ENCODE data around the gene KSR1. TPM values are rescaled to one million over a fixed set of nuclear protein-coding genes. Genes with fewer than 3 reads are reported as not detected.
A peak's percentile ranks its signal among the peaks of the same experiment; 100 is the strongest.

The KSR1 gene
- total RNA-seq, 1 donor from 2014 or later: 90.2 TPM

GRCh38 chr17:27544350-27545131 is 88.3 kb downstream of the KSR1 start:
- peak; percentile 96 for DNase-seq (ENCODE audit: low read depth)
- Mint-ChIP-seq H3K9me3 (ENCODE audit: unreplicated experiment) (no peaks in the 10 kb centered on the region), H3K27ac (ENCODE audit: unreplicated experiment) (no peak overlapping the region), H3K4me1 (ENCODE audit: low read depth, unreplicated experiment) (peaks cover 48% of the 10 kb centered on the region), H3K4me3 (ENCODE audit: unreplicated experiment) (no peak overlapping the region), H3K27me3 (ENCODE audit: low read depth, unreplicated experiment) (no peaks in the 10 kb centered on the region), H3K36me3 (ENCODE audit: low read depth, unreplicated experiment) (peaks cover 7% of the 10 kb centered on the region)
- H3K36me3 ChIP-seq (ENCODE audit: insufficient read depth, low read length): no peaks in the 10 kb centered on the region
- H3K27ac ChIP-seq (ENCODE audit: low read depth, low read length): no peak overlapping the region
- peak overlapping the region; percentile 25 for H3K4me2 ChIP-seq (ENCODE audit: low read length)
- H3K9ac ChIP-seq (ENCODE audit: low read length): peak overlapping the region; percentile 17
- no peaks in the 10 kb centered on the region for H3K9me3 ChIP-seq (ENCODE audit: insufficient read depth, low read depth, low read length)
- TF ChIP-seq, protein P1, sequence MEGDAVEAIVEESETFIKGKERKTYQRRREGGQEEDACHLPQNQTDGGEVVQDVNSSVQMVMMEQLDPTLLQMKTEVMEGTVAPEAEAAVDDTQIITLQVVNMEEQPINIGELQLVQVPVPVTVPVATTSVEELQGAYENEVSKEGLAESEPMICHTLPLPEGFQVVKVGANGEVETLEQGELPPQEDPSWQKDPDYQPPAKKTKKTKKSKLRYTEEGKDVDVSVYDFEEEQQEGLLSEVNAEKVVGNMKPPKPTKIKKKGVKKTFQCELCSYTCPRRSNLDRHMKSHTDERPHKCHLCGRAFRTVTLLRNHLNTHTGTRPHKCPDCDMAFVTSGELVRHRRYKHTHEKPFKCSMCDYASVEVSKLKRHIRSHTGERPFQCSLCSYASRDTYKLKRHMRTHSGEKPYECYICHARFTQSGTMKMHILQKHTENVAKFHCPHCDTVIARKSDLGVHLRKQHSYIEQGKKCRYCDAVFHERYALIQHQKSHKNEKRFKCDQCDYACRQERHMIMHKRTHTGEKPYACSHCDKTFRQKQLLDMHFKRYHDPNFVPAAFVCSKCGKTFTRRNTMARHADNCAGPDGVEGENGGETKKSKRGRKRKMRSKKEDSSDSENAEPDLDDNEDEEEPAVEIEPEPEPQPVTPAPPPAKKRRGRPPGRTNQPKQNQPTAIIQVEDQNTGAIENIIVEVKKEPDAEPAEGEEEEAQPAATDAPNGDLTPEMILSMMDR (IDR thresholded peaks at IDR 0.05; ENCODE audit: insufficient read depth, low read depth, low read length): no peak
- no peak for TF ChIP-seq EZH2 (IDR thresholded peaks at IDR 0.05; ENCODE audit: insufficient read depth, low read length)
- H2AFZ ChIP-seq (ENCODE audit: low read depth, low read length): no peak overlapping the region
- H4K20me1 ChIP-seq (ENCODE audit: insufficient read depth, low read length): peaks cover 74% of the 10 kb centered on the region
- peaks cover 57% of the 10 kb centered on the region for H3K4me1 ChIP-seq (ENCODE audit: insufficient read depth, low read length)
- no peaks in the 10 kb centered on the region for H3K27me3 ChIP-seq (ENCODE audit: insufficient read depth, low read length)
- FAIRE-seq: no peak
- peaks cover 84% of the 10 kb centered on the region for H3K79me2 ChIP-seq (ENCODE audit: insufficient read depth, low read length)
- H3K4me3 ChIP-seq (ENCODE audit: insufficient read depth, low read depth, low read length): no peak overlapping the region

- Histone ChIP-seq H2AFZ (ENCODE audit: low read depth, low read length) (no peak overlapping the region), H3K9me3 (ENCODE audit: insufficient read depth, low read depth, low read length) (no peaks in the 10 kb centered on the region), H3K4me2 (ENCODE audit: low read length) (peak overlapping the region; percentile 54), H3K36me3 (ENCODE audit: insufficient read depth, low read length) (no peaks in the 10 kb centered on the region), H3K4me1 (ENCODE audit: insufficient read depth, low read length) (peaks cover 47% of the 10 kb centered on the region), H3K4me3 (ENCODE audit: insufficient read depth, low read depth, low read length) (no peak overlapping the region), H3K27ac (ENCODE audit: low read depth, low read length) (no peak overlapping the region), H4K20me1 (ENCODE audit: insufficient read depth, low read length) (peaks cover 66% of the 10 kb centered on the region), H3K79me2 (ENCODE audit: insufficient read depth, low read length) (peaks cover 90% of the 10 kb centered on the region), H3K27me3 (ENCODE audit: insufficient read depth, low read length) (no peaks in the 10 kb centered on the region), H3K9ac (ENCODE audit: low read length) (peak overlapping the region; percentile 17)
- DNase-seq (ENCODE audit: low read depth): peak; percentile 91
- Mint-ChIP-seq H3K4me3 (ENCODE audit: unreplicated experiment) (no peak overlapping the region), H3K9me3 (ENCODE audit: unreplicated experiment) (no peaks in the 10 kb centered on the region), H3K27ac (ENCODE audit: unreplicated experiment) (peak overlapping the region; percentile 73), H3K4me1 (ENCODE audit: low read depth, unreplicated experiment) (peaks cover 39% of the 10 kb centered on the region), H3K36me3 (ENCODE audit: low read depth, unreplicated experiment) (peaks cover 14% of the 10 kb centered on the region), H3K27me3 (ENCODE audit: low read depth, unreplicated experiment) (no peaks in the 10 kb centered on the region)
- no peak for FAIRE-seq
- TF ChIP-seq, protein P1 (IDR thresholded peaks at IDR 0.05; ENCODE audit: insufficient read depth, low read depth, low read length): no peak
- no peak for TF ChIP-seq EZH2 (IDR thresholded peaks at IDR 0.05; ENCODE audit: insufficient read depth, low read length)
Measured at GRCh38 chr17:27545562-27546229, 89.4 kb downstream of the KSR1 start.
